ENCODE measurements around the gene ZDHHC16.
"Not testable (repeated sequence)": the region's sequence is repeated elsewhere in the genome, so short reads cannot be mapped to it uniquely, and the experiment has no call there.

Gene ZDHHC16

GRCh38 chr10:97445722-97446639 lies at the start of gene ZDHHC16, which contains the start of gene EXOSC1:
TSS of gene ZDHHC16 (plus strand) at chr10:97446175. CDS start at chr10:97451676, 5,501 bp downstream.
TSS of gene EXOSC1 (minus strand) at chr10:97446006. CDS start at chr10:97445985, 21 bp downstream.
- peak; percentile 88 to 93 for DNase-seq (ENCODE audit: low read depth in 2 of 2)

DNA sequence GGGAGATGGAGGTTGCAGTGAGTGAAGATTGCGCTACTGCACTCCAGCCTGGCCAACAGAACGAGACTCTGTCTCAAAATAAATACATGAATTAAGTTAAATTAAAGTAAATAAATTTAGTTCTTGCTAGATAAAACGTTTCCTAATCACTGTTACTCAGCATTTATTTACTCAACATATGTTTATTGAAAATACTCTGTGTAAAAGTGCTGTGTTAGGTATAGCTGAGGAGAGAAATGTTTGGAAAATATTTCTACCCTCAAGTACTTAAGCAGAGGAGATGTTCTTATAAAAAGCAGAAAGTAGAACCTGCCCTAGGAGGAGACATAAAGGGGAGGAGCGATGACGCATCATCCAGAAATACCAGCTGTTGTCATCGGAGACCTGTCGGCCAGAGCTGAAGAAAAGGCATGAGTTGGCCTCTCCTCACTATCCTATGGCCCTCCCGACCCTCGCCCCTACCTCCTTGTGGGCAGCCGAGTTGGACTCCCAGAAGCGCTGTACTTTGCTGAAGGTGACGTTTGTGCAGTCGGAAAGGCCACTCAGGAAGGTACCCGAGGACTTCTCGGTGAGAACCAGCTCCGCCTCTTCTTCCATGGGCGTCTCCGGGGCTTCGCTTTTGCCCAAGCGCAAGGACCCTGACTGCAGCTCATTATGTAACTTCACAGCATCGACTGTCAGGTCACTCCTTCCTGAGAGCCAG lies 46.0 kb upstream of the ZDHHC16 start:
- no peak for DNase-seq (ENCODE audit: low read depth in 2 of 2)

GRCh38 chr10:97400665-97401454 lies 45.1 kb upstream of the ZDHHC16 start, which contains the start of gene RRP12:
TSS of gene RRP12 (minus strand) at chr10:97401340. CDS start at chr10:97401231, 109 bp downstream.
- DNase-seq (ENCODE audit: low read depth in 2 of 2) = peak; percentile 78

DNA sequence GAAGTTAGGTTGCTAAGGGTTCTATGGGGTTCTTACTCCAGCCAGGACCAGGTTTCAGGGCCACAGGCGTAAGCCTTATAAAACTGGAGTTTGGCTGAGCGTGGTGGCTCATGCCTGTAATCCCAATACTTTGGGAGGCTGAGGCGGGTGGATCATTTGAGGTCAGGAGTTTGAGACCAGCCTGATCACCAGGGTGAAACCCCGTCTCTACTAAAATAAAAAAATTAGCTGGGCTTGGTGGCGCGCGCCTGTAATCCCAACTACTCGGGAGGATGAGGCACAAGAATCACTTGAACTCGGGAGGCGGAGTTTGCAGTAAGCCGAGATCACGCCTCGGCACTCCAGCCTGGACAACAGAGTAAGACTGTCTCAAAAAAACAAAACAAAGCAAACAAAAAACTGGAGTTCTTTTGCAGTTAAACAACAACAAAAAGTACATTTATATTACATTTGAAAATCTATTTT lies 44.5 kb upstream of the ZDHHC16 start:
- DNase-seq (ENCODE audit: low read depth in 2 of 2) = no peak

- no peak for DNase-seq (ENCODE audit: low read depth in 2 of 2)
These were observed 41.9 kb upstream of the ZDHHC16 start for GRCh38 chr10:97404044-97404443.

DNA sequence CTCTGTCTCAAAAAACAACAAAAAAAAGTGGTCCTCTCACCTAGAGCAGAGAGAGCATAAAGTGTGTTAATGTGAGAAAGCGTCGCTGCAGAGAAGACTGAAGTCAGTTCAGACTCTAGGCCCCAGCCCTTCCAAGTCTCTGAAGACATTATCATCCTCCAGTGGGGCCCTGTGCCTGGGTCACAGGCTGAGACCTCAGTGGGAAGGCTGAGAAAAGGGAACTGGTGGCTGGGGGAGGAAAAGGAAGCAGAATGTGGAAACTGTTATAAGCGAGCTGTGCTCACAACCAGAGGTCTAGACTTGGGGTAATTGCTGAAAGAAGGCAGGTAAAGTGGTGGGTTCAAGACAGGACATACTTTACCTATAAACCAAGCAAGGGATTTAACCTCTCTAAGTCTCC lies 39.9 kb upstream of the ZDHHC16 start:
- DNase-seq (ENCODE audit: low read depth in 2 of 2) = no peak

- DNase-seq (ENCODE audit: low read depth in 2 of 2) = not testable (repeated sequence)
These were observed 39.5 kb upstream of the ZDHHC16 start for GRCh38 chr10:97406483-97406882.

GRCh38 chr10:97407211-97407951 lies 38.6 kb upstream of the ZDHHC16 start:
- DNase-seq (ENCODE audit: low read depth in 2 of 2) = no peak

DNA sequence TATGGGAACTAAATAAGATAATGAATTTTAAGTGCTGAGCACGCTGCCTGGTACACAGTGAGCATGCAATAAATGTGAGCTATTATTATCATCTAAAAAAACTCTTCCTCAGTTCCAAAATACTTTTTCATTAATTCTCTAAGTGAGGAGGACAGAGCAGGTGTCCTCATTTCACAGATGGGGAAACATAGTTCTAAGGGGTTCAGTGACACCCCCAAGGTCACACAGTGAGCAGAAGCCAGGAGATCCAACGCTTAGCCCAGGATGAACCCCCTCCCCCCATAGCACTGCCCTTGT lies 38.1 kb upstream of the ZDHHC16 start:
- DNase-seq (ENCODE audit: low read depth in 2 of 2) = no peak

- DNase-seq (ENCODE audit: low read depth in 2 of 2) = no peak
These were observed 37.4 kb upstream of the ZDHHC16 start for GRCh38 chr10:97408496-97408992.

GRCh38 chr10:97411406-97411805 lies 34.6 kb upstream of the ZDHHC16 start:
- no peak for DNase-seq (ENCODE audit: low read depth in 2 of 2)

DNA sequence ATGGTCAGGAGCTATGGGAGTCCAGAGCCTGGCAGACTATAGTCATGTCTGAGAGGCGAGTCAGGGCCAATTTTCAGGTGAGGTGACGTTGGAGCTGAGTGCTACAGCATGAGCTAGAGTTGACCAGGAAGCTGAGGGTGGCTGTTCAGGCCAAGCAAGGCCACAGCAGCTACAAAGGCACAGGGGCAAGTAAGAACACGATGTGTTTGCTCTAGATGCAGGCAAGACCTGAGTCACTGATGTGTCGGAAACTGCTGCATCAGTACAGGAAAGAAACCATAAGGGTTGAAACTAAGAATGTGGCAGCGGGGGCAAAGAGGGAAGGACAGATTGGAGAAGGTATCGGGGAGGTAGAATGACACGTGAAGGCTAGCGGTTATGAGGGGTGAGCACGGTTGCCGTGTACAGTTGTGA lies 33.1 kb upstream of the ZDHHC16 start:
- peak; percentile 68 to 70 for DNase-seq (ENCODE audit: low read depth in 2 of 2)

GRCh38 chr10:97416565-97416964 lies 29.4 kb upstream of the ZDHHC16 start:
- no peak for DNase-seq (ENCODE audit: low read depth in 2 of 2)

- DNase-seq (ENCODE audit: low read depth in 2 of 2) = not testable (repeated sequence)
These were observed 22.2 kb upstream of the ZDHHC16 start for GRCh38 chr10:97423757-97424098.

- DNase-seq (ENCODE audit: low read depth in 2 of 2) = peak; percentile 92 to 93
These were observed 19.8 kb upstream of the ZDHHC16 start, which contains the start of gene PGAM1 for GRCh38 chr10:97425964-97426775. TSS of gene PGAM1 (plus strand) at chr10:97426191. CDS start at chr10:97426308, 117 bp downstream.

DNA sequence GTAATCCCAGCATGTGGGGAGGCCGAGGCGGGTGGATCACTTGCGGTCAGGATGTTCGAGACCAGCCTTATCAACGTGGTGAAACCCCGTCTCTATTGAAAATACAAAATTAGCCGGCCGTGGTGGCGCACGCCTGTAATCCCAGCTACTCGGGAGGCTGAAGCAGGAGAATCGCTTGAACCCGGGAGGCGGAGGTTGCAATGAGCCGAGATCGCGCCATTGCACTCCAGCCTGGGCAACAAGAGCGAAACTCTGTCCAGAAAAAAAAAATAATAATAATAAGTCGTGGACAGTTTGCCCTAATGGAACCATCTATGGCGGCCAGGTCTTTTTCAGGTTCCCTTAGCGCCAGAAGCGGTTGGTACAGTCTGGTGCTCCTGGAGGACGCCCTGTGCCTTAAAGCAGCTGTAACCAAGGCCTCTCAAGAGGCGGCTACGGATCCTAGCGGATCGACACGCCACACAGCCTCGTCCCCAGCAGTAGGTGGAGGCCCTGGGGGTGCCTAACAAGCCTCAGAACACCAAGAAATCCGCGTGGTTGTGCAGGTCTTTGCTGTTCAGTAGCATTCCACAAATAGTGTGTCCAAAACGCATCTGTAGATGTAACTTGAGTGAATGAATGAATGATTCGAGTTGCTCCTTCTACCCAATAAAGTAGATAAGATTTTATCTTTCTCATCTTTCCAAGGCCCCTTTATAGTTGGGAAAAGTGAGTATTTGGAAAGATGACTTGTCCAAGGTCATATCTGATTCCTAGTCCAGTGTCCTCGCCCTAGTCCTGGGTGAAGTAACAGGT lies 19.0 kb upstream of the ZDHHC16 start:
- DNase-seq (ENCODE audit: low read depth in 2 of 2) = no peak

DNA sequence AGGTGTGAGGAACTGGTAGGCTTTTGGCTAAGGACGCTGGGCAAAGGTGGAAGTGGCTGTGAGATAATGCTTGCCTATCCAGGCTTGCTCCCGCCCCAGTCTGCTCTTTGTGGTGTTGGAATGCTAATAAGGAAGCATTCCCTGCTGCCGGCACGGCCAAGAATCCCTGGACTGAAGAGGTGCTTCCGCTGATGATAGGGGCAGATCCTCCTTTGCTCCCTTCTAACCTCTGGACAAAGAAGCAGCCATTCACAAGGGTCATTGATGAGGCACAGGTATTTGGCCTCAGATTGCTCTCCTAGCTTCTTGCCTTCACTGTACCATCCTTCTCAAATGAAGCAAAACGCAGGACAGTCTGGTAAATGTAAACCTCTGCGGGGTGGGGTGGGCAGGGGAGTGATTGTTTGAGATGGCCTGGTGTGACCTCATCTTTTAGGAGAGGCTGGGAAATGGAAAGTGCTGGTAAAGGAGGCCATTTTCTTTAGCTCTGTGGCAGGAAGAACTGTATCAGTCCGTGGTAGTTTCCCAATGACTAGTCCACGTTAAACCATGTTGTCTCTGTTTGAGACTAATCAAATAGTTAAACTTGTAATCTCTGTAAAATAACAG lies 18.3 kb upstream of the ZDHHC16 start:
- no peak for DNase-seq (ENCODE audit: low read depth in 2 of 2)

DNA sequence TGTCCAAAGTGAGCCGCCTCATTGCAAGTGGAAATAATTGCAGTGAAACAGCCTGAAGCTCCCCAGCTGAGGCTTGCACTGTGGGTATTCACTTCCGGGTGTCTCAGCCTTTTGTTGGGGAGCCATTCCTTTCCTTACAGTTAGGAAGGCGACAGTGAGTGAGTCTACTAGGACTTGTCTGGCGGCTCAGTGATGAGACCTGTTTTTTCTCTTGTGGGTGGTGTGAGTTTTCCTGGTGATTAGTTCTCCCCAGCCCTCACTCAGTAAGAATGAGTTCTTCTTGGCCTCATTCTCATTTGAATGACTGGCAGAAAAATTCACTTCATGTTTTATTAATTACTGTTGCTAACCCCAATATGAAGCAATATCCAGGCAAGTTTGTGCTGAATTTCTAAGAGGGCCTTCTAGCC lies 17.4 kb upstream of the ZDHHC16 start:
- DNase-seq (ENCODE audit: low read depth in 2 of 2) = no peak

GRCh38 chr10:97434055-97434454 lies 11.9 kb upstream of the ZDHHC16 start:
- DNase-seq (ENCODE audit: low read depth in 2 of 2) = no peak
